ENCODE measurements around the gene DNAJB4. TPM values are rescaled to one million over a fixed set of nuclear protein-coding genes. Genes with fewer than 3 reads are reported as not detected.

The DNAJB4 gene
- total RNA-seq, result 19.5 and 38.4 TPM in 2 replicates

GRCh38 chr1:78004719-78005447, at the start of gene DNAJB4:
Gene DNAJB4, plus strand, starts transcription at chr1:78004939. Its CDS starts 172 bp downstream, at chr1:78005111.

GRCh38 chr1:77978969-77979876, 25.5 kb upstream of the DNAJB4 start, which contains the start of gene FUBP1:
Gene FUBP1, minus strand, starts transcription at chr1:77979072. Its CDS starts 68 bp downstream, at chr1:77979004.

GRCh38 chr1:78045926-78046778, 41.4 kb downstream of the DNAJB4 start, which contains the start of gene GIPC2:
Gene GIPC2, plus strand, starts transcription at chr1:78045966. Its CDS starts 129 bp downstream, at chr1:78046095.

Small RNA genes within 50 kb of the gene (small RNA-seq; reads per million reads assigned to genes)
- 4.5 reads per million, percentile 86 among the genes with 10 or more reads in this experiment for gene AC103591.3 (ENCODE audit: low replicate concordance)

Other genes starting within 250 kb of the DNAJB4 start
- gene USP33, start 245.1 kb upstream of the DNAJB4 start, total RNA-seq, result 55.4 and 80.0 TPM in 2 replicates
- gene MIGA1, start 225.3 kb upstream of the DNAJB4 start, total RNA-seq, result 13.8 and 20.5 TPM in 2 replicates
- 5.7 and 10.2 TPM in 2 replicates for gene NEXN, start 116.3 kb upstream of the DNAJB4 start, total RNA-seq
- 65.7 and 143 TPM in 2 replicates for gene FUBP1, start 25.9 kb upstream of the DNAJB4 start, total RNA-seq
- gene GIPC2, start 41.0 kb downstream of the DNAJB4 start, total RNA-seq, result 0.14 TPM in 1 of 2 replicates, not detected in the other

All from placental pericyte (primary cell).